Vagina (tissue), 2 donors: ENCODE data around the gene TJP2. TPM values are rescaled to one million over a fixed set of nuclear protein-coding genes. Genes with fewer than 3 reads are reported as not detected.
A peak's percentile ranks its signal among the peaks of the same experiment; 100 is the strongest.

ENCODE experiments used
- DNase-seq, 2 donors: peaks; one replicate each; pipeline ENCODE4 v3.0.0-alpha.2; 2017; ENCODE audit errors: extremely low spot score in 2 of 2
- H3K27ac ChIP-seq: fragments of 200-600 bp; sonication (generic); one replicate; pipeline ENCODE4 v1.5.1; 2019
- H3K27me3 ChIP-seq: fragments of 200-600 bp; sonication (generic); one replicate; pipeline ENCODE4 v1.5.1; 2019
- H3K36me3 ChIP-seq, 2 donors: fragments of 200-600 bp; sonication (generic); one replicate each; pipeline ENCODE4 v1.5.1; 2017 to 2019
- H3K4me1 ChIP-seq: fragments of 200-600 bp; sonication (generic); one replicate; pipeline ENCODE4 v1.5.1; 2019
- H3K4me3 ChIP-seq, 2 donors: fragments of 200-600 bp; sonication (generic); 1 replicate in 1 of 2; 2 replicates in 1 of 2; pipeline ENCODE4 v1.5.1; 2016 to 2019
- H3K9me3 ChIP-seq: fragments of 200-600 bp; sonication (generic); one replicate; pipeline ENCODE4 v1.5.1; 2019
- POLR2A ChIP-seq, 2 donors: fragments of 450-650 bp; IDR thresholded peaks; one replicate each; pipeline ENCODE4 v1.6.1; 2017; ENCODE audit warnings: antibody characterized with exemption in 2 of 2, mild to moderate bottlenecking in 2 of 2, moderate library complexity in 2 of 2
- POLR2AphosphoS5 ChIP-seq, 2 donors: sonication (generic); formaldehyde crosslinking; IDR thresholded peaks; one replicate each; pipeline ENCODE4 v1.9.0; 2017; ENCODE audit warnings: antibody characterized with exemption in 2 of 2, mild to moderate bottlenecking in 2 of 2, low read depth in 1 of 2; ENCODE audit not compliant: insufficient read depth in 1 of 2
- intact Hi-C: fragments of 100-400 bp; cut with DNase I; formaldehyde crosslinking; loops from one replicate; pipeline ENCODE4 v1.15.1; 2023
- total RNA-seq: library from RNA; depleted of rRNA; stranded (reverse); fragments of >200 nt; gene quantifications from one replicate; pipeline ENCODE4 v1.2.3, GENCODE V29; 2016
- TF ChIP-seq, protein P1 (sequence below), 3 experiments: fragments of 450-650 bp in 2 of 3; fragments of 200-600 bp in 1 of 3; sonication (generic) in 1 of 3; IDR thresholded peaks; one replicate each; pipeline ENCODE4 v1.5.1; 2017 to 2019; ENCODE audit warnings: antibody characterized with exemption in 3 of 3, mild to moderate bottlenecking in 2 of 3, moderate library complexity in 2 of 3

Gene TJP2
- total RNA-seq, 1 donor from 2014 or later = 68.3 TPM

DNA sequence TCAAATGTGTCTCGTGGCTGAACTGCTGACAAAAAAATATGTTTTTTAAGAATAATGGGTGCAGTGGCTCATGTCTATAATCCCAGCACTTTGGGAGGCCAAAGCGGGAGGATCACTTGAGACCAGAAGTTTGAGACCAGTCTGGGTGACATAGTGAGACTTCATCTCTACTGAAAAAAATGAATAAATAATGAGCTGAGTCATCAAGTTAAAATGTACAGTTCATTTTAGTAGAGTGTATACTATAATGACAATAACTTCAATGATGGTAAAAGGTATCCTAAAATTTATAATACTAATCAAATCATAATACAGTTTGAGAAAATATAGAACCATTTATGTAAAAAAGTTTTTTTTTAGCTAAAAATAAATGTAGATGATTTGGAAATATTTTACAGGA, 37.9 kb upstream of the TJP2 start:
- DNase-seq = no peak
- H3K4me3 ChIP-seq = no peak overlapping the region
- intact Hi-C loops = no loop called here

DNA sequence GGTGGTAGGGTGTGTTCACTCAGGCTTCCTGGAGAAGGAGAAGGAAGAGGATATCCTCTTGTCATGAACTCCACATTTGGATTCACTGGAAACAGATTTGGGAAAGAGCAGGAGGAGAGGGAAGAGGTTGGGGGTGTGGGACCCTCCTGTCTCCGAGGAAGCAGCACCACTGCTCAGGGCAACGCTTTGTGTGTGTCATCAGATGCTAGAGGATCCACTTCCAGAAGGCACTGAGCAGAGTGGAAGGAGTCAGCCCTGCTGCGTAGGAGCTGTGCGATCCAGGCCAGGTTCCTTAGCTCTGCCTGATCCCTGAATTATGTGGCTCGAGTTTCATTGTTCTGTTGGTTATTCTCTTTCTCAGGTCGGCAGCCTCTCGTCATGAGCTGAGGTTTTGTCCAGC, 37.3 kb upstream of the TJP2 start:
- H3K36me3 ChIP-seq = no peaks in the 10 kb centered on the region
- peaks cover 8% of the 10 kb centered on the region for H3K4me1 ChIP-seq
- intact Hi-C loops = no loop called here
- H3K4me3 ChIP-seq = no peak overlapping the region
- DNase-seq = peak in 1 of 2 donors; percentile 58
- TF ChIP-seq, protein P1, sequence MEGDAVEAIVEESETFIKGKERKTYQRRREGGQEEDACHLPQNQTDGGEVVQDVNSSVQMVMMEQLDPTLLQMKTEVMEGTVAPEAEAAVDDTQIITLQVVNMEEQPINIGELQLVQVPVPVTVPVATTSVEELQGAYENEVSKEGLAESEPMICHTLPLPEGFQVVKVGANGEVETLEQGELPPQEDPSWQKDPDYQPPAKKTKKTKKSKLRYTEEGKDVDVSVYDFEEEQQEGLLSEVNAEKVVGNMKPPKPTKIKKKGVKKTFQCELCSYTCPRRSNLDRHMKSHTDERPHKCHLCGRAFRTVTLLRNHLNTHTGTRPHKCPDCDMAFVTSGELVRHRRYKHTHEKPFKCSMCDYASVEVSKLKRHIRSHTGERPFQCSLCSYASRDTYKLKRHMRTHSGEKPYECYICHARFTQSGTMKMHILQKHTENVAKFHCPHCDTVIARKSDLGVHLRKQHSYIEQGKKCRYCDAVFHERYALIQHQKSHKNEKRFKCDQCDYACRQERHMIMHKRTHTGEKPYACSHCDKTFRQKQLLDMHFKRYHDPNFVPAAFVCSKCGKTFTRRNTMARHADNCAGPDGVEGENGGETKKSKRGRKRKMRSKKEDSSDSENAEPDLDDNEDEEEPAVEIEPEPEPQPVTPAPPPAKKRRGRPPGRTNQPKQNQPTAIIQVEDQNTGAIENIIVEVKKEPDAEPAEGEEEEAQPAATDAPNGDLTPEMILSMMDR (IDR thresholded peaks at IDR 0.05) = no peak
- no peak for TF ChIP-seq POLR2A (IDR thresholded peaks at IDR 0.05)
- no peak for TF ChIP-seq POLR2AphosphoS5 (IDR thresholded peaks at IDR 0.05; ENCODE audit: insufficient read depth in 1 of 2, low read depth in 1 of 2)
- H3K27ac ChIP-seq = no peak overlapping the region
- no peaks in the 10 kb centered on the region for H3K27me3 ChIP-seq
- H3K9me3 ChIP-seq = no peaks in the 10 kb centered on the region

More for the DNA sequence above, 37.9 kb upstream of the TJP2 start:
- Histone ChIP-seq H3K4me1 (peaks cover 12% of the 10 kb centered on the region), H3K9me3 (no peaks in the 10 kb centered on the region), H3K36me3 (no peaks in the 10 kb centered on the region), H3K27me3 (no peaks in the 10 kb centered on the region), H3K27ac (no peak overlapping the region)
- TF ChIP-seq, protein P1 (IDR thresholded peaks at IDR 0.05) = no peak
- TF ChIP-seq POLR2AphosphoS5 (IDR thresholded peaks at IDR 0.05; ENCODE audit: insufficient read depth in 1 of 2, low read depth in 1 of 2) (no peak), POLR2A (IDR thresholded peaks at IDR 0.05) (no peak)

DNA sequence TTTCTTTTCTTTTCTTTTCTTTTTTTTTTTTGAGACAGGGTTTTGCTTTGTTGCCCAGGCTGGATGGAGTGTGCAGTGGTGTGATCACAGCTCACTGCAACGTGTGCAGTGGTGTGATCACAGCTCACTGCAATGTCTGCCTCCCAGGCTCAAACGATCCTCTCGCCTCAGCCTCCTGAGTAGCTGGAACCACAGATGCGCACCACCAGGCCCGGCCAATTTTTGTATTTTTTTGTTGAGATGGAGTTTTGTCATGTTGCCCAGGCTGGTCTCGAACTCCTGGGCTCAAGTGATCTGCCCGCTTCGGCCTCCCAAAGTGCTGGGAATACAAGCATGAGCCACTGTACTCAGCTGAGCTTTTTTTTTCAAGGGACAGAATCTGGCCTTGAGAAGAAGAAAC, 36.8 kb upstream of the TJP2 start:
- H3K27ac ChIP-seq = no peak overlapping the region
- intact Hi-C loops = no loop called here

DNA sequence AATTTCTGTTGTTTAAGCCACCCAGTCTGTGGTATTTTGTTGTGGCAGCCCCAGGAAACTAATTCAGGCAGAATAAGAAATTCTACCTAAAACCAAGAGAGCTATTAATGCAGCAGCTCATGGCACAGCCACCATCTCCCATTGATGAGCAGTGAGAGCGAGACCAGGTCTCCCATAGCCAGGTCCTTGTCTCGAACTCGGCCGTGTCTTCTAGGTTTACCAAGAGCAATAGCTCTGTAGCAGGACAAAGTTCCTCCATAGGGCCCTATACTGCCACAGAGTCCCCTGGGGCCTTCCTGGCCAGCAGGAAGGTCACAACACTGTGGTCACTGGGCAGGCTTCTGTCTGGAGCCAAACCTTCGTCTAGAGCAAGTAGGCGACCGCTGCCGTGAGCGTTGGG, 34.5 kb upstream of the TJP2 start:
- intact Hi-C loops = no loop called here
- Histone ChIP-seq H3K27ac (no peak overlapping the region), H3K4me1 (peaks cover 5% of the 10 kb centered on the region), H3K36me3 (no peaks in the 10 kb centered on the region), H3K27me3 (no peaks in the 10 kb centered on the region), H3K4me3 (no peak overlapping the region), H3K9me3 (no peaks in the 10 kb centered on the region)
- peak in 1 of 2 donors; percentile 37 for DNase-seq
- TF ChIP-seq POLR2A (IDR thresholded peaks at IDR 0.05) (no peak), POLR2AphosphoS5 (IDR thresholded peaks at IDR 0.05; ENCODE audit: insufficient read depth in 1 of 2, low read depth in 1 of 2) (no peak)
- TF ChIP-seq, protein P1 (IDR thresholded peaks at IDR 0.05) = no peak

More for the DNA sequence above, 36.8 kb upstream of the TJP2 start:
- Histone ChIP-seq H3K36me3 (no peaks in the 10 kb centered on the region), H3K27me3 (no peaks in the 10 kb centered on the region), H3K4me3 (no peak overlapping the region), H3K9me3 (no peaks in the 10 kb centered on the region), H3K4me1 (peaks cover 3% of the 10 kb centered on the region)
- peak in 1 of 2 donors; percentile 64 for DNase-seq
- no peak for TF ChIP-seq POLR2AphosphoS5 (IDR thresholded peaks at IDR 0.05; ENCODE audit: insufficient read depth in 1 of 2, low read depth in 1 of 2)
- TF ChIP-seq, protein P1 (IDR thresholded peaks at IDR 0.05) = no peak
- no peak for TF ChIP-seq POLR2A (IDR thresholded peaks at IDR 0.05)

DNA sequence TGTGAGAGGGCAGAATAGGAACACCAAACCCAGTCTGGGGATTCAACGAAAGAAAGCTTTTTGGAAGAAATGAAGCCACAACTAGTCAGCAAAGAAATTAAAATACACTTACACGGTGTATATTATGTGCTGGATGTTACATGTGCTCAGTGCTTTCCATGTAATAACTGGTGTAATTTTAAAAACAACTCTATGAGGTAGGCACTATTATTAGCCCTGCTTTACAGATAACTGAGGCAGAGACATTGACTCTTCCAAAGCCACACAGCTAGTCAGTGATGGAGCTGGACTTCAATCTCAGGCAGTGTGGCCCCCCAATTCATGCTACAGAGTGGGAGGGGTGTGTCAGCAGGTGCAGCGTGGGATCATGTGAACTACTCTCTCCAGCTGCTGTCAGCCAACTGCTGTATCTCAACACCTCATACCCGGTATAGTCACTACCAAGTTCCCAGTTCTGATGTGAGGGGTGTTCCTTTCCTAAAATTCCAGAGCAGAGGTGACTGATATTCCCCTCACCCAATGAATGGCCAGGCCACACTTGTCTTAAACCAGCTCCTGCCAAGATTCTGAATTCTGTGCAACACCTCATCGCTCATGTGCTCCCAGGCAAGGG, 33.8 kb upstream of the TJP2 start:
- H3K9me3 ChIP-seq = no peaks in the 10 kb centered on the region
- TF ChIP-seq POLR2A (IDR thresholded peaks at IDR 0.05) = no peak
- TF ChIP-seq, protein P1 (IDR thresholded peaks at IDR 0.05) = no peak
- TF ChIP-seq POLR2AphosphoS5 (IDR thresholded peaks at IDR 0.05; ENCODE audit: insufficient read depth in 1 of 2, low read depth in 1 of 2) = no peak
- no peak overlapping the region for H3K4me3 ChIP-seq
- peak in 1 of 2 donors; percentile 14 for DNase-seq
- intact Hi-C loops = no loop called here
- H3K36me3 ChIP-seq = no peaks in the 10 kb centered on the region
- peaks cover 7% of the 10 kb centered on the region for H3K4me1 ChIP-seq
- no peak overlapping the region for H3K27ac ChIP-seq
- H3K27me3 ChIP-seq = no peaks in the 10 kb centered on the region
